Esophagus squamous epithelium (tissue), 4 donors: Measurements from ENCODE around the gene ANO2.

Experiments
- POLR2A ChIP-seq, 4 donors: fragments of 450-650 bp; IDR thresholded peaks; one replicate each; pipeline ENCODE4 v1.6.1; 2017; ENCODE audit warnings: antibody characterized with exemption in 4 of 4, mild to moderate bottlenecking in 4 of 4, moderate library complexity in 3 of 4
- TF ChIP-seq, protein P1 (sequence below), 6 experiments: fragments of 450-650 bp in 4 of 6; fragments of 200-600 bp in 2 of 6; sonication (generic) in 2 of 6; IDR thresholded peaks; one replicate each; pipeline ENCODE4 v1.5.1; 2016 to 2019; ENCODE audit warnings: antibody characterized with exemption in 6 of 6, mild to moderate bottlenecking in 4 of 6, moderate library complexity in 4 of 6

DNA sequence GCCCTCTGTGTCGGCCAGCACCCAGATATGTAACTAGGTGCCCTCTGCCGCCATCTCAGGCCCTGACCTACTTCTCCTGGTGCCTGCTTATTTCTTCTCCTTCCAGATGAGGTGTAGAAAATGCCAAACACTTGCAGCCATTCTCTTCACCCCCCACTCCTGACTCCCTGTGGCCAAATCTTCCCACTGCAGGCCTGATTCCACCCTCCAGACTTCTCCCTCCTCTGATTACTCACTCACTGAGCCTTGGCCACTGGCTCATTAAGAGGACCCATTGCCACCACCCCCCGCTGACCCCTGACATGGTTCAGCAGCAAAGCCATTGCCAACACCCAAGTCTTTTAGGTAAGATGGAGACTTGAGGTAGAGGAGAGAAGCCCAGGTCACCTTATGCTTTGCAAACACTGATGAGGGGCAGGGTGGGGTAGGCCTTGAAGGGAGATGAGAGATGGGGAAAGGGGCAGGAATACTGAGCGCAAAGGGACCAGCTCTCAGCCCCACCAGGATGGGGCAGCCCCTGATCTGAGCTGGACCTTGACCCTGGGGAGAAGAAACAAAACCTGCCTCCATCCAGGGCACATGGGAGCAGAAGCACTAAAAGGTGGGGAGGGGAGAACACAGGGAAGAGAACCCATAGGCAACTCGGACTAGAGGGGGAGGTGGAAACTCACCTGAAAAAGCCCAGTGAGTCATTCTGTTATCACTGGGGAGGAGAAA, 25.1 kb upstream of the ANO2 start:
- TF ChIP-seq POLR2A (IDR thresholded peaks at IDR 0.05) = no peak
- TF ChIP-seq, protein P1, sequence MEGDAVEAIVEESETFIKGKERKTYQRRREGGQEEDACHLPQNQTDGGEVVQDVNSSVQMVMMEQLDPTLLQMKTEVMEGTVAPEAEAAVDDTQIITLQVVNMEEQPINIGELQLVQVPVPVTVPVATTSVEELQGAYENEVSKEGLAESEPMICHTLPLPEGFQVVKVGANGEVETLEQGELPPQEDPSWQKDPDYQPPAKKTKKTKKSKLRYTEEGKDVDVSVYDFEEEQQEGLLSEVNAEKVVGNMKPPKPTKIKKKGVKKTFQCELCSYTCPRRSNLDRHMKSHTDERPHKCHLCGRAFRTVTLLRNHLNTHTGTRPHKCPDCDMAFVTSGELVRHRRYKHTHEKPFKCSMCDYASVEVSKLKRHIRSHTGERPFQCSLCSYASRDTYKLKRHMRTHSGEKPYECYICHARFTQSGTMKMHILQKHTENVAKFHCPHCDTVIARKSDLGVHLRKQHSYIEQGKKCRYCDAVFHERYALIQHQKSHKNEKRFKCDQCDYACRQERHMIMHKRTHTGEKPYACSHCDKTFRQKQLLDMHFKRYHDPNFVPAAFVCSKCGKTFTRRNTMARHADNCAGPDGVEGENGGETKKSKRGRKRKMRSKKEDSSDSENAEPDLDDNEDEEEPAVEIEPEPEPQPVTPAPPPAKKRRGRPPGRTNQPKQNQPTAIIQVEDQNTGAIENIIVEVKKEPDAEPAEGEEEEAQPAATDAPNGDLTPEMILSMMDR (IDR thresholded peaks at IDR 0.05) = no peak
